Brain microvascular endothelial cell (primary cell): ENCODE measurements around the gene LARP4B.

Source experiments
- DNase-seq: peaks from one replicate; pipeline ENCODE4 v3.0.0-alpha.2; 2020
- H3K27ac ChIP-seq: fragments of 250-450 bp; sonication (Bioruptor Pico); 2 replicates; pipeline ENCODE4 v1.5.1; 2020; ENCODE audit warnings: mild to moderate bottlenecking, moderate library complexity
- H3K27me3 ChIP-seq: fragments of 250-450 bp; sonication (Bioruptor Pico); replicated peaks from 2 replicates; pipeline ENCODE4 v1.5.1; 2020; ENCODE audit warnings: mild to moderate bottlenecking
- H3K36me3 ChIP-seq: fragments of 250-450 bp; sonication (Bioruptor Pico); replicated peaks from 2 replicates; pipeline ENCODE4 v1.5.1; 2020; ENCODE audit warnings: mild to moderate bottlenecking
- H3K4me3 ChIP-seq: 2 replicates; pipeline ENCODE4 v1.5.1; 2011; ENCODE audit warnings: low read depth, mild to moderate bottlenecking, control low read depth, low read length, moderate library complexity
- CTCF ChIP-seq: IDR thresholded peaks from 2 replicates; pipeline ENCODE4 v1.5.1; 2011; ENCODE audit warnings: low read depth, mild to moderate bottlenecking, moderate library complexity, low read length, control low read depth, inconsistent platforms; ENCODE audit errors: missing control alignments
- in situ Hi-C: cut with HindIII; loops from 2 replicates; pipeline ENCODE4 v1.10.0; 2017; ENCODE audit warnings: low sequenced_read_pairs, low pct_ligation_motif_present

LARP4B gene

GRCh38 chr10:842795-843194, 88.7 kb downstream of the LARP4B start:
- H3K27me3 ChIP-seq = no peaks in the 10 kb centered on the region
- no peak for DNase-seq
- H3K27ac ChIP-seq = no peak overlapping the region
- no peak overlapping the region for H3K4me3 ChIP-seq
- in situ Hi-C loops = no loop called here
- no peak for TF ChIP-seq CTCF
- peaks cover 24% of the 10 kb centered on the region for H3K36me3 ChIP-seq

- in situ Hi-C loops = no loop called here
- peaks cover 24% of the 10 kb centered on the region for H3K36me3 ChIP-seq
- TF ChIP-seq CTCF = no peak
- no peak overlapping the region for H3K4me3 ChIP-seq
- H3K27ac ChIP-seq = no peak overlapping the region
- no peaks in the 10 kb centered on the region for H3K27me3 ChIP-seq
- no peak for DNase-seq
These were observed 90.0 kb downstream of the LARP4B start for GRCh38 chr10:841535-841934.

GRCh38 chr10:839550-840205, 91.8 kb downstream of the LARP4B start:
- Histone ChIP-seq H3K4me3 (no peak overlapping the region), H3K27ac (no peak overlapping the region), H3K27me3 (no peaks in the 10 kb centered on the region), H3K36me3 (peaks cover 30% of the 10 kb centered on the region)
- in situ Hi-C loops = no loop called here
- no peak for TF ChIP-seq CTCF
- no peak for DNase-seq

GRCh38 chr10:836782-837181, 94.7 kb downstream of the LARP4B start:
- in situ Hi-C loops = no loop called here
- no peak for TF ChIP-seq CTCF
- peaks cover 27% of the 10 kb centered on the region for H3K36me3 ChIP-seq

GRCh38 chr10:834493-834892, 97.0 kb downstream of the LARP4B start:
- no peak for TF ChIP-seq CTCF
- Histone ChIP-seq H3K27me3 (no peaks in the 10 kb centered on the region), H3K4me3 (no peak overlapping the region), H3K36me3 (peaks cover 16% of the 10 kb centered on the region), H3K27ac (no peak overlapping the region)
- in situ Hi-C loops = no loop called here
- DNase-seq = no peak

More at GRCh38 chr10:836782-837181, 94.7 kb downstream of the LARP4B start:
- no peak for DNase-seq
- Histone ChIP-seq H3K27me3 (no peaks in the 10 kb centered on the region), H3K27ac (no peak overlapping the region), H3K4me3 (no peak overlapping the region)

- Histone ChIP-seq H3K27me3 (no peaks in the 10 kb centered on the region), H3K36me3 (peaks cover 47% of the 10 kb centered on the region), H3K4me3 (no peak overlapping the region), H3K27ac (no peak overlapping the region)
- in situ Hi-C loops = no loop called here
- DNase-seq = no peak
- no peak for TF ChIP-seq CTCF
These were observed 102.3 kb downstream of the LARP4B start for GRCh38 chr10:829241-829640.
